ENCODE measurements around the gene NEK5.
"Not testable (repeated sequence)": the region's sequence is repeated elsewhere in the genome, so short reads cannot be mapped to it uniquely, and the experiment has no call there.

- not testable (repeated sequence) for TF ChIP-seq CTCF (conservative IDR thresholded peaks at IDR 0.05); EZH2 (IDR thresholded peaks at IDR 0.05; ENCODE audit: low read depth)
Measured at GRCh38 chr13:52079891-52080290, 49.0 kb downstream of the NEK5 start.
